ENCODE results near the gene SLC25A27.

SLC25A27 gene

DNA sequence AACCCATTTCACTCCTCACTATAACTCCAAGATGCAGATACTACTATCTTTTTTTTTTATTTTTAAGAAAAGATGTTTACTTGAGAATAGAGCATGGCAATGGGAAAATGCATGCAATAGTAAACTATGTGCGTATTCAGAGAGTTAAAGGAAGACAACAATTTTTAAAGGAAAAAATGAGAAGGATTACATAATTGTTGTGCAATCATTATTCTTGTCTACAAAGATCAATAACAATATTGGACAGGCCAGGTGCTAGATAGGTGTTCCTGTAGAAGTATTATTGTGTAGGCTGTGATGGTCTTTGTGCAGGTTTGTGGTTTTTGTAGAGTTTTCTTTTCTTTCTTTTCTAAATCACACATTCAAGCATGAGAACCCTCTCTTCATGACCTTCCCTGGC is 20.7 kb upstream of the SLC25A27 start:
- ChIA-PET CTCF (interaction anchor here (1.4 kb wide), 1 partner anchor 10 kb away, joined by 4 read pairs; no protein-coding TSS in a partner anchor), POLR2A (no interaction called here)

DNA sequence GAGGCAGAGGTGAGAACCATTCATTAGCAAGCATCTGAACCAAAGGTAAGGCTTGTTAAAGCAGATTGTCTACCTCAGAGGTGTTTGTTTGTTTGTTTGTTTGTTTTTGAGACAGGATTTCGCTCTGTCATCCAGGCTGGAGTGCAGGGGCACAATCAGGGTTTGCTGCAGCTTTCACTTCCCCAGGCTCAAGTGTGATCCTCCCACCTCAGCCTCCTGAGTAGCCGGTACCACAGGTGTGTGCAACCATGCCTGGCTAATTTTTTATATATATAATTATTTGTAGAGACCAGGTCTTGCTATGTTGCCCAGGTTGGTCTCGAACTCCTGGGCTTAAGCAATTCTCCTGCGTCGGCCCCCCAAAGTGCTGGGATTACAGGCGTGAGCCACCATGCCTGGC is 17.3 kb upstream of the SLC25A27 start:
- TF ChIP-seq, protein P1, sequence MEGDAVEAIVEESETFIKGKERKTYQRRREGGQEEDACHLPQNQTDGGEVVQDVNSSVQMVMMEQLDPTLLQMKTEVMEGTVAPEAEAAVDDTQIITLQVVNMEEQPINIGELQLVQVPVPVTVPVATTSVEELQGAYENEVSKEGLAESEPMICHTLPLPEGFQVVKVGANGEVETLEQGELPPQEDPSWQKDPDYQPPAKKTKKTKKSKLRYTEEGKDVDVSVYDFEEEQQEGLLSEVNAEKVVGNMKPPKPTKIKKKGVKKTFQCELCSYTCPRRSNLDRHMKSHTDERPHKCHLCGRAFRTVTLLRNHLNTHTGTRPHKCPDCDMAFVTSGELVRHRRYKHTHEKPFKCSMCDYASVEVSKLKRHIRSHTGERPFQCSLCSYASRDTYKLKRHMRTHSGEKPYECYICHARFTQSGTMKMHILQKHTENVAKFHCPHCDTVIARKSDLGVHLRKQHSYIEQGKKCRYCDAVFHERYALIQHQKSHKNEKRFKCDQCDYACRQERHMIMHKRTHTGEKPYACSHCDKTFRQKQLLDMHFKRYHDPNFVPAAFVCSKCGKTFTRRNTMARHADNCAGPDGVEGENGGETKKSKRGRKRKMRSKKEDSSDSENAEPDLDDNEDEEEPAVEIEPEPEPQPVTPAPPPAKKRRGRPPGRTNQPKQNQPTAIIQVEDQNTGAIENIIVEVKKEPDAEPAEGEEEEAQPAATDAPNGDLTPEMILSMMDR (IDR thresholded peaks at IDR 0.05; ENCODE audit: control extremely low read depth, extremely low read depth, low read depth, missing control alignments) = no peak
- CTCF ChIA-PET = no interaction called here
- no peak for DNase-seq (ENCODE audit: extremely low spot score)
- POLR2A ChIA-PET = no interaction called here

More for the DNA sequence above, 20.7 kb upstream of the SLC25A27 start:
- no peak for DNase-seq (ENCODE audit: extremely low spot score)
- TF ChIP-seq, protein P1 (IDR thresholded peaks at IDR 0.05; ENCODE audit: control extremely low read depth, extremely low read depth, low read depth, missing control alignments) = no peak

DNA sequence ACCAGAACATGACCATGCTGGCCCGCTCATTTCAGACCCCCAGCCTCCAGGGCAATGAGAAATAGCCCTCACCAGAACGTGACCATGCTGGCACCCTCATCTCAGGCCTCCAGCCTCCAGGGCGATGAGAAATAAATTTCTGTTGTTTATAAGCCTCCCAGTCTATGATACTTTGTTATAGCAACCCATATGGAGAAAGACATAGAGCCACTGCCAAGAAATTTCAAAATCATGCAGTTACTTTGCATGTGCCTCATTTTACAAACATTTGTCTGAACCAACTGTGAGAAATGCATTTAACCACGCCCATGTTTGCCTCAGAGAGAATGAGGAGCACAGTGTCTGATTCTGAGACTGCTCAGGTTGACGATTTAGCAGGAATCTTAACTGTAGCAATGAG is 15.6 kb upstream of the SLC25A27 start:
- ChIA-PET CTCF (no interaction called here), POLR2A (no interaction called here)
- TF ChIP-seq, protein P1 (IDR thresholded peaks at IDR 0.05; ENCODE audit: control extremely low read depth, extremely low read depth, low read depth, missing control alignments) = no peak
- DNase-seq (ENCODE audit: extremely low spot score) = no peak

DNA sequence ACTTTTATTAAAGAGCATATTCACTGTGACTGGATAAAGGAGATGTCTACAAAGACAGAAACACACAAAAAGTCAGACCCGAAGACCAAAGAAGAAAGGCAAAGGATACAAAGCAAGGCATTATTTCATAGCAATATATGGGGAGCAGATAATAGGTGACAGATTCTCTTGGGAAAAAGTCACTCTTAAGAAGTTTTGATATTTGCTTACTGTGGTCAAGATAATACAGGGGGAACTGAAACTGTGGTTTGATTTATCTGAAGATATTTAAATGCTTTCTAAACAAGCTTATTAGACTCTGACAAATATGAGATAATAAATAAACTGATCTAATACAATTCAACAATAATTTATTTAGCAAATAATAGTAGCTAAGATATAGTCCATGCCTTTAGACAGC is 14.8 kb upstream of the SLC25A27 start:
- CTCF ChIA-PET = no interaction called here
- TF ChIP-seq, protein P1 (IDR thresholded peaks at IDR 0.05; ENCODE audit: control extremely low read depth, extremely low read depth, low read depth, missing control alignments) = no peak
- POLR2A ChIA-PET = no interaction called here
- DNase-seq (ENCODE audit: extremely low spot score) = no peak

DNA sequence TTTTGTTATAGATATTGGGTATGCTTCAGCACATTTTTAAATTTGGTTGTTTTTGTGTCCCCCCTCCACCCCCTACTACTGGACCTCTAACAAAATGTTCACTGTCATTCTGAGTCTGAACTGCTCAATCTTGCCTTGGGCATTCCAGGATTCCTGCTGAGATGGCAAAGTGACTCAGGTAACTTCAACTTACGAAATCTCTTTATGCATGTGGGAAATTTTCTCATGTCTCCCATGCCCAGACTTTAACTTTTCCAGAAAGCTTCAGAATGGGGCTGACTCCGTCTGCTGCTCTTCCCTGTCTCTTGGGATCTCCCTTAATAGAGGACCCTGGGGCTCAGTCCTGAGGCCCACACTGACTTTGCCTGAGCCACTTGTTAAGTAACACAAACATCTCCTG is 14.1 kb upstream of the SLC25A27 start:
- POLR2A ChIA-PET = no interaction called here
- CTCF ChIA-PET = no interaction called here
- TF ChIP-seq, protein P1 (IDR thresholded peaks at IDR 0.05; ENCODE audit: control extremely low read depth, extremely low read depth, low read depth, missing control alignments) = no peak
- no peak for DNase-seq (ENCODE audit: extremely low spot score)

DNA sequence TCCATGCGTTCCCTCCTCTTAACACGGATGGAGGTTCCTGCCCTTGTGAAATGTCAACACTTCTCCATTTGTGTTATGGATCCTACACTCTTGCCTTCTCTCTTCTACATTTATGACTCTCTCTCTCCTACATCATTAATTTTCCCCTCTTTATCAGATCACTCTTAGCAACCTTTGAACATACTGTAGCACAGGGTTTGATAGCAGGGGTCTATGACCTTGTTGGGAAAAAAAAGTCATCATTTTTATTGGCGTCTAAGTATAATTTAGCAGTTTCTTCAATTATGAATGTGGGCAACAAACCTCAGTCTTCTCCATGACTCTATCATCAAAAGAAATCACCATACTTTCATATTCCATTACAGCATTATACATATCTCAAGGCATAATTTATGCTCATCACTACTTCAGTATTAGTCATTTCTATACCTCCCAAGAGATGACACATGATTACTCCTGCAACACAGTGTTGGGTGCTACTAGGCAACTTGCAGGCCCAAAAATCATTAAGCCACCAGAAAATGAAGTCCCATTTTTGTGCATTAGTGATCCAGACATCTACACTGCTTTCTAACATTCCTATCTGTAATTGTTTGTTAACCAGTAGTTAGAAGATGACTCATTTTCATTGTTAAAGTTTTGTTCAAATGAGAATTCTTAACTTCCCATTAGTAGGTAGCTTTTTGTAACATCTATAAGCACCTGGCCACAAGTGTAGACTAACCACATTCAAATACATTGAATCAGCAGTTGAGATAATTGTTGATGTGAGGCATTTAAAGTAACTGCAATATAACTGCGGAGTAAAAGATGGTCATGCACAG is 9.6 kb upstream of the SLC25A27 start:
- ChIA-PET POLR2A (no interaction called here), CTCF (no interaction called here)
- DNase-seq (ENCODE audit: extremely low spot score) = no peak

More for the DNA sequence above, 9.6 kb upstream of the SLC25A27 start:
- TF ChIP-seq, protein P1 (IDR thresholded peaks at IDR 0.05; ENCODE audit: control extremely low read depth, extremely low read depth, low read depth, missing control alignments) = no peak

All from GM10248 (cell line).